GM13977 (cell line): ENCODE measurements around the gene CBFA2T2.

Source experiments
- DNase-seq: peaks from one replicate; pipeline ENCODE4 v3.0.0; 2012; ENCODE audit warnings: low spot score
- CTCF ChIP-seq: IDR thresholded peaks from 2 replicates; pipeline ENCODE4 v1.5.1; 2012; ENCODE audit warnings: mild to moderate bottlenecking, control low read depth; ENCODE audit not compliant: insufficient read depth; ENCODE audit errors: extremely low read depth, missing control alignments
- in situ Hi-C: fragments of 300-500 bp; cut with MboI; formaldehyde crosslinking; loops from one replicate; pipeline ENCODE4 v1.12.0; 2022; ENCODE audit warnings: low sequenced_read_pairs, low pct_unique_long_range_greater_than_20kb, mixed read lengths, inconsistent platforms; ENCODE audit not compliant: unreplicated experiment

The CBFA2T2 gene

GRCh38 chr20:33540427-33540826 lies 50.5 kb downstream of the CBFA2T2 start:
- in situ Hi-C loops = no loop called here

GRCh38 chr20:33541074-33541473 lies 51.2 kb downstream of the CBFA2T2 start:
- in situ Hi-C loops = no loop called here
- DNase-seq = no peak
- no peak for TF ChIP-seq CTCF

More at GRCh38 chr20:33540427-33540826, 50.5 kb downstream of the CBFA2T2 start:
- DNase-seq = no peak
- TF ChIP-seq CTCF = no peak

GRCh38 chr20:33541797-33542196 lies 51.9 kb downstream of the CBFA2T2 start:
- TF ChIP-seq CTCF = no peak
- no peak for DNase-seq
- in situ Hi-C loops = no loop called here

DNA sequence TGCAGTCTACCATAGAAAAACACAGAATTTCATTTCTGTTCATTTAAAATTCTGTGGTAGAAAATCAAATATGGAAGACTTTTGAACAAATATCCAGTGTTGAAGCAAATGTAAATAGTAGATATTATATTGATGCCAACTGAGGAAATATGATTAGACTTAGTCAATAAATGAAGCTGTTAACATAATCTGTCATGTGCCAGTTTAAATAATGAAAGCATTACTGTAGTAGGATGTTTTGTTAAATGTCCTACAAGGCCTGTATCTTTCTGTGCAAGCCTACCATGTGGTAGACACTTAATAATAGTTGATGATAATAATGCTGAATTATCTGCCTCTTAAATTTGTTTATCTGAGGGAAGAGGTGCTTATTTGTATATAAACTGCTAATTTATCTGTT lies 55.9 kb downstream of the CBFA2T2 start:
- no peak for DNase-seq

GRCh38 chr20:33549229-33549999 lies 59.5 kb downstream of the CBFA2T2 start:
- in situ Hi-C loops = no loop called here
- no peak for DNase-seq
- no peak for TF ChIP-seq CTCF

More for the DNA sequence above, 55.9 kb downstream of the CBFA2T2 start:
- in situ Hi-C loops = no loop called here
- no peak for TF ChIP-seq CTCF

- TF ChIP-seq CTCF = no peak
- in situ Hi-C loops = no loop called here
- DNase-seq = no peak
These were observed 61.9 kb downstream of the CBFA2T2 start for GRCh38 chr20:33551778-33552177.
